Stimulated activated CD8-positive, alpha-beta memory T cell treated with anti-CD3 and anti-CD28 coated beads, Interleukin-4, amount 100 ng/mL, for 4 hours (primary cell): ENCODE data around the gene ZNF786.
"Not testable (repeated sequence)": the region's sequence is repeated elsewhere in the genome, so short reads cannot be mapped to it uniquely, and the experiment has no call there.

Source experiments
- DNase-seq, 2 donors: peaks; one replicate each; pipeline ENCODE4 v3.0.0-alpha.2; 2020; ENCODE audit warnings: low read depth in 2 of 2, low spot score in 1 of 2

ZNF786 gene

GRCh38 chr7:149036676-149037075, 53.8 kb downstream of the ZNF786 start:
- no peak for DNase-seq

GRCh38 chr7:149031353-149031910, 59.1 kb downstream of the ZNF786 start:
- no peak for DNase-seq

DNA sequence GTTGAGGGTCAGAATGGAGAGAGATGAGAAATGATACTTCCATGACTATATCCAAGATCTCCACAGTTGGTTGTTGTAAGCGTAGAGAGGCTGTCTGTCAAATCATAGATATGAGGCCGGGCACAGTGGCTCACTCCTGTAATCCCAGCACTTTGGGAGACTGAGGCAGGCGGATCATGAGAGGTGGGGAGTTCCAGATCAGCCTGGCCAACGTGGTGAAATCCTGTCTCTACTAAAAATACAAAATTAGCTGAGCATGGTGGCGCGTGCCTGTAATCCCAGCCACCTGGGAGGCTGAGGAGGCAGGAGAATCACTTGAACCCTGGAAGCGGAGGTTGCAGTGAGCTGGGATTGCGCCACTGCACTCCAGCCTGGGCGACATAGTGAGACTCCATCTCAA, 60.1 kb downstream of the ZNF786 start:
- not testable (repeated sequence) for DNase-seq

DNA sequence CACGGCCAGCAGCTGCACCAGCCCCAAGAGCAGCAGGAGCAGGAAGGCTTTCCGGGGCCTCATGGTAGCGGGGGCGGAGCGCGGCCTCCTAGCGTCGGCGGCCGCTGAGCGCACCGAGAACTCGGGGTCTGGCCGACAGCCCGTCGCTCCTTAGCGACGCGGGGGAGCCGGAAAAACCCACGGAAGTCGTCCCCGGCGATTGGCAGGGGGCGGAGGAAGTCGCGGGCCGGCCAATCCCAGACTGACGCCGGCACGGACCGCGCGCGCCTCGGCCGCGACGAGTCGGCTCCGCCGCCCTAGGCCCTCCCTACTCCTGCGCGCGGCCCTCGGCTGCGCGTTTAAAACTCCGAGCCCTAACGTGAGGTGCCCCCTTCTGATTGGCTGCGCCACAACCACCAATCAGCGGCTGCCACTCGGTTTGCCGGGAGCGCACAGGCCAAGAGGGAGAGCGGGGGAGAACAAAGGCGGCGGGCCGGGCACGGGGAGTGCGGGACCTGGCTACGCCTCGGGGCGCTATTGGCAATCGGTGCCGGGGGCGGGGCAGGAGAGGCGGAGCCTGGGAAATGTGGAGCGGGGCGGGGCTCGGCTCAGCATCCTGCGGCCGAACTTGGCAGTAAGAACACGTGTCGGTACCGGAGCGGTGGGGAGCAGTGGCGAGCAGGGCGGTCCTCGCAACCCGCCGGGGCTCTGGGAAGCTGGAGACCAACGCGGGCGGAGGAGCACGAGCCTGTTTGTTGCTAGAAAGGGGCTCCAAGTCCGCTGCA, 62.0 kb downstream of the ZNF786 start, which contains the start of gene PDIA4:
PDIA4 (minus strand) TSS at position 160 of the 764 bp plus-strand sequence; CDS start at position 63, 97 bp downstream.
- DNase-seq: peak; percentile 99

GRCh38 chr7:149027611-149028345, 62.7 kb downstream of the ZNF786 start:
- DNase-seq: no peak

- DNase-seq: no peak
Measured at GRCh38 chr7:149027055-149027454, 63.5 kb downstream of the ZNF786 start.

DNA sequence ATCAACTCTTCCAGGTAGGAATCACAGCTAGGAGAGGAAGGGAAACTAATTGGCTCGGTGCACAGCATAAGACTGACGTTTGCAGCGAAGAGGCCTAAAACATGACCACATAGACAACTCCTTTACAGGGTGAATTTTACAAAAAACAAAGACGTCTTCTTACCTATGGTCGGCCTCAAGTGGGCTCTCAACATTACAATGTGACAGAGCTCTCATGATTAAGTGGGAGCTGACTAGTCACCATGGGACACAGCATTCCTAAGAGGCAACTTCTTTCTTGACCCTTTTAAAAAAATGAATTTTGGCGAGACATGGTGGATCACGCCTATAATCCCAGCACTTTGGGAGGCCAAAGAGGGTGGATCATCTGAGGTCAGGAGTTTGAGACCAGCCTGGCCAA, 66.9 kb downstream of the ZNF786 start:
- no peak for DNase-seq

GRCh38 chr7:149022756-149023360, 67.7 kb downstream of the ZNF786 start:
- DNase-seq: no peak

DNA sequence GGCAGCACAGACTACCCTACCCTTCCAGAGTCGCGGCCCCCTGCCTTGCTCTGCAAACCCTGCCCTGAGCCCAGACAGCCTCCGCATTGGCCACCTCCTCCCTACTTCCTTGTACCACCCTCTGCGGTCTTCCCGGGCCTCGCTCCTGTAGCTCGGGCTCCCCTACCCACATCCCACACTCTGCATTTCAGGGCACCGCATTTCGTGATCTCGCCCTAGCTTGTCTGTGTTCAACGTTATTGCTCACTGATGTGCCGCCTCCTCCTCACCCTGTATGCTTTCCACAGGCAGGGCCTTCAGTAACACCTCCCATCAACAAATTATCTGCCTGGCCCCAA, 68.8 kb downstream of the ZNF786 start:
- DNase-seq: no peak

DNA sequence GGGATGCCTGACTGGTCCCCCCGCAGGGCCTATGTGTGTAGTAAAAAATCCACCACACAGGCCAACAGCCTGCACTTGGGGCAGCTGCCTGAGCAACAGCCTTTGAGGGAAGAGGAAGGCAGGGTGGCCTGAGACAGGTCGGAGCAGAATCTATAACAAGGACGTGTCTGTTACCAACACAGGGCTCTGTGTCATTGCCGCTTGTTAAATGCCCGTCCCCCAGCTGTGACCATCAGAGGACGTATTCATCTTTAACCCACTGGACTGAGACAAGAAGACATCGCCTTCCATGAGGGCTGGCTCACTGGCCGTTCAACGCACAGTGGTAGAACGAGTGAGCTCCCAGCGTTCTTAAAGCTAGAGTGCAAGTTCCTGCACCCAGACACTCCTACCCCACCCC, 70.0 kb downstream of the ZNF786 start:
- DNase-seq: no peak
